Keratinocyte (primary cell): ENCODE measurements around the gene PDS5A.

ENCODE experiments used
- EZH2 ChIP-seq: IDR thresholded peaks from one replicate; pipeline ENCODE4 v1.6.1; 2012; ENCODE audit warnings: inconsistent platforms, mild to moderate bottlenecking, low read length, moderate library complexity
- TF ChIP-seq, protein P1 (sequence below), 3 experiments: IDR thresholded peaks in 1 of 3; conservative IDR thresholded peaks in 1 of 3; optimal IDR thresholded peaks in 1 of 3; 2 replicates in 2 of 3; 3 replicates in 1 of 3; pipeline versions ENCODE3 to v1.5.1; 2011; ENCODE audit warnings: low read length in 3 of 3, mild to moderate bottlenecking in 3 of 3, moderate library complexity in 2 of 3, control low read depth in 1 of 3, inconsistent platforms in 1 of 3; ENCODE audit not compliant: insufficient read depth in 2 of 3; ENCODE audit errors: extremely low read depth in 1 of 3

DNA sequence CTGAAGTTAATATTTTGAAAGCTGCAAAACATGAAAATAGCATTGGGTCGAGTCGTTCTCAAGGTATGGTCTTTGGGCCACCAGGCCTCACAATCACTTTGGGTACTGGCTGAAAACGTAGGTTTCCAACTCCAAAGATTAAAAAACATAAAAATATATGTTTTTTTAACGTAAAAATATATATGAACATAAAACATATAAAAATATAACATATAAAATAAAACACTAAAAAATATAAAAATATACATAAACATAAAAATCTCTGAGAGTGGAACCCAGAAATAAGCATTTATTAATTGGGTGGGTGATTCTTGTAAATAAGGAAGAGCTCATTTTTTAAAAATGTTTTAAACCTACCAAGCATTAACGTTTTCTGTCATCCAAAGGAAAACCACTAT is 666 bp upstream of the PDS5A start:
- TF ChIP-seq, protein P1, sequence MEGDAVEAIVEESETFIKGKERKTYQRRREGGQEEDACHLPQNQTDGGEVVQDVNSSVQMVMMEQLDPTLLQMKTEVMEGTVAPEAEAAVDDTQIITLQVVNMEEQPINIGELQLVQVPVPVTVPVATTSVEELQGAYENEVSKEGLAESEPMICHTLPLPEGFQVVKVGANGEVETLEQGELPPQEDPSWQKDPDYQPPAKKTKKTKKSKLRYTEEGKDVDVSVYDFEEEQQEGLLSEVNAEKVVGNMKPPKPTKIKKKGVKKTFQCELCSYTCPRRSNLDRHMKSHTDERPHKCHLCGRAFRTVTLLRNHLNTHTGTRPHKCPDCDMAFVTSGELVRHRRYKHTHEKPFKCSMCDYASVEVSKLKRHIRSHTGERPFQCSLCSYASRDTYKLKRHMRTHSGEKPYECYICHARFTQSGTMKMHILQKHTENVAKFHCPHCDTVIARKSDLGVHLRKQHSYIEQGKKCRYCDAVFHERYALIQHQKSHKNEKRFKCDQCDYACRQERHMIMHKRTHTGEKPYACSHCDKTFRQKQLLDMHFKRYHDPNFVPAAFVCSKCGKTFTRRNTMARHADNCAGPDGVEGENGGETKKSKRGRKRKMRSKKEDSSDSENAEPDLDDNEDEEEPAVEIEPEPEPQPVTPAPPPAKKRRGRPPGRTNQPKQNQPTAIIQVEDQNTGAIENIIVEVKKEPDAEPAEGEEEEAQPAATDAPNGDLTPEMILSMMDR (optimal IDR thresholded peaks at IDR 0.05 in 1 of 3, IDR thresholded peaks at IDR 0.05 in 1 of 3, conservative IDR thresholded peaks at IDR 0.05 in 1 of 3; ENCODE audit: extremely low read depth in 1 of 3, insufficient read depth in 2 of 3, low read length in 3 of 3) = no peak
- TF ChIP-seq EZH2 = no peak
